ENCODE results near the gene NALCN. TPM values are rescaled to one million over a fixed set of nuclear protein-coding genes. Genes with fewer than 3 reads are reported as not detected.

NALCN gene
- polyA plus RNA-seq, 3 donors = not detected

DNA sequence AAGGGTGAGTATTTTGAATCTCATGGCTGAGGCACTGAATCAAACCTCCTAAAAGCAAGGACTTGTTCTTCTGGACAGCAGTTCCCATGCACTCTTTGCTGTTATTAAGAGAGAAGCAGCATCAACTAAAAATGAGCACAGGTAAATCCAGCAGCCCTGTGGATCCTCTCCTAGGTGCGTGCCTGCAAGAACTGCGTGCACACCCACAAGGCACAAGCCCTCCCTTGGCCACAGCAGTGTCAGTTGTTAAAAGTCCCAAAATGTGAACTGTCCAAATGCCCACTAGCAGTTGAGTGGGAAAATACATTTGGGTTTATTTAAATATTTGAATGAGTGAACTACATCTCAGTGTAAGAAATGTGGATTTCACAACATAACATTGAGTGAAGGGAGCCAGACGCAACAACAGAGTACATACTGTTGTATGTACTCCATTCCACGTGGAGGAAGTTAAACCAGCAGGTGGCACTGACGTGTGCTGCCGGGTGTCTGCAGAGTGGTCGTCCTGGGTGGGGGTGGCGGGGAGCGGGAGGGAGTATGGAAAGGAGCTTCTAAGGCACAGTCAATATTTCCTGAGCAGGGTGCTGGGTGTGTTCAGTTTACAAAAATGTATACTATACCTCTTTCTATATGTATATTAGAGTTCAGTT lies 266.4 kb downstream of the NALCN start:
- H3K4me1 ChIP-seq (ENCODE audit: control insufficient read depth in 1 of 2, insufficient read depth in 2 of 2, low read length in 2 of 2) = no peaks in the 10 kb centered on the region
- H3K79me2 ChIP-seq (ENCODE audit: insufficient read depth, low read length) = no peaks in the 10 kb centered on the region
- no peaks in the 10 kb centered on the region for H3K4me1 Mint-ChIP-seq
- H3K36me3 Mint-ChIP-seq = no peaks in the 10 kb centered on the region
- H3K9ac ChIP-seq (ENCODE audit: insufficient read depth, low read length, poor library complexity, severe bottlenecking) = no peak overlapping the region
- WGBS (ENCODE audit: insufficient coverage) = 83% methylated on average over 3 of the region's 9 CpGs
- no peaks in the 10 kb centered on the region for H3K9me3 Mint-ChIP-seq
- H3K27me3 Mint-ChIP-seq (ENCODE audit: low read depth in 3 of 3) = peaks cover 3 to 7% (median 4%) of the 10 kb centered on the region in 3 donors
- H3K27ac Mint-ChIP-seq = no peak overlapping the region
- no peaks in the 10 kb centered on the region for H4K20me1 ChIP-seq (ENCODE audit: insufficient read depth, low read length)
- H3K4me3 Mint-ChIP-seq = no peak overlapping the region
- TF ChIP-seq, protein P1, sequence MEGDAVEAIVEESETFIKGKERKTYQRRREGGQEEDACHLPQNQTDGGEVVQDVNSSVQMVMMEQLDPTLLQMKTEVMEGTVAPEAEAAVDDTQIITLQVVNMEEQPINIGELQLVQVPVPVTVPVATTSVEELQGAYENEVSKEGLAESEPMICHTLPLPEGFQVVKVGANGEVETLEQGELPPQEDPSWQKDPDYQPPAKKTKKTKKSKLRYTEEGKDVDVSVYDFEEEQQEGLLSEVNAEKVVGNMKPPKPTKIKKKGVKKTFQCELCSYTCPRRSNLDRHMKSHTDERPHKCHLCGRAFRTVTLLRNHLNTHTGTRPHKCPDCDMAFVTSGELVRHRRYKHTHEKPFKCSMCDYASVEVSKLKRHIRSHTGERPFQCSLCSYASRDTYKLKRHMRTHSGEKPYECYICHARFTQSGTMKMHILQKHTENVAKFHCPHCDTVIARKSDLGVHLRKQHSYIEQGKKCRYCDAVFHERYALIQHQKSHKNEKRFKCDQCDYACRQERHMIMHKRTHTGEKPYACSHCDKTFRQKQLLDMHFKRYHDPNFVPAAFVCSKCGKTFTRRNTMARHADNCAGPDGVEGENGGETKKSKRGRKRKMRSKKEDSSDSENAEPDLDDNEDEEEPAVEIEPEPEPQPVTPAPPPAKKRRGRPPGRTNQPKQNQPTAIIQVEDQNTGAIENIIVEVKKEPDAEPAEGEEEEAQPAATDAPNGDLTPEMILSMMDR (IDR thresholded peaks at IDR 0.05) = no peak
- no peak for DNase-seq
- no peak overlapping the region for H3K4me2 ChIP-seq (replicated peaks; ENCODE audit: extremely low read depth, low read length, poor library complexity, severe bottlenecking)
- H3K9me3 ChIP-seq (replicated peaks in 1 of 2; ENCODE audit: control insufficient read depth in 1 of 2, insufficient read depth in 1 of 2, low read length in 2 of 2) = no peaks in the 10 kb centered on the region
- H2AFZ ChIP-seq (ENCODE audit: insufficient read depth, low read depth, low read length, poor library complexity, severe bottlenecking) = no peak overlapping the region
- H3K4me3 ChIP-seq (replicated peaks in 1 of 3; ENCODE audit: low read depth in 2 of 3, low read length in 3 of 3) = no peak overlapping the region
- H3K27ac ChIP-seq (ENCODE audit: low read depth in 1 of 2, low read length in 2 of 2) = no peak overlapping the region
- H3K36me3 ChIP-seq (replicated peaks in 1 of 2; ENCODE audit: control insufficient read depth in 1 of 2, insufficient read depth in 2 of 2, low read length in 2 of 2) = no peaks in the 10 kb centered on the region
- H3K27me3 ChIP-seq (ENCODE audit: control insufficient read depth in 2 of 2, insufficient read depth in 2 of 2, low read length in 2 of 2) = peaks cover 0 to 3% of the 10 kb centered on the region in 2 donors
- intact Hi-C loops (cut with micrococcal nuclease) = no loop called here

DNA sequence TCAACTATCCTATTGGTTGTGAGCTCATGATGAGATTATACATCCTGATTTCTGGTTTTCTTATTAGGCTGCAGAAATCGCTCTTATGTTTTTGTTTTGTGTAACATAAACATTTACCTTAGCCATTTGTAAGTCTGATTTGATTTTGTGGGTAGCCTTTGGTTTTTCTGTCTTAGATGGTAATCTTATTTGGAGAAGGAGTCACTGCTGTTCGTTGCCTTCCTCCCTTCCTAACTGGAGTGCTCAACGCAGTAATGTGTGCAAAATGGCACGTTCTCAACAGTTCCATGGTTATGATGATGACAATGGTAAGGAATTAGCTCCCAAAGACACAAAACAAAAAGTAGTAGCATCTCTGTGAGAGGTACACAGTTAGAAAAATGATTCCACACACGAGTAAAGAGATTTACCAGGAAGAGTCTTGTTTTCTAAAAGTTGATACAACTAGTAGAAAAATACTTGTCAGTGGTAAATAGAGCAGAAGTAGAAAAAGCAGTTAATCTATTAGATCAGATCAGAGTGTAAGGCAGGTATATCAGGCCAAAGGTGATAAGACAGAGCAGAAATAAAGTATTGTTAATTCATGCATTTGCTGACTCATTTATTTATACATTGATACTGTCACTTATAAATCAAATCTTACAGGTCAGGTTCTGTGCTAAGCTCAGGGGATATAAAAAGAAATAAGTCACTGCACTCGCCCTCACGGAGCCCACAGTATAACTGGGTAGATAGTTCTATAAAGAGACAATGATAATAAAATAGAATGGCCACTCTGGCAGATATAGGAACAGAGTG lies 270.0 kb downstream of the NALCN start:
- H3K4me3 ChIP-seq (replicated peaks in 1 of 3; ENCODE audit: low read depth in 2 of 3, low read length in 3 of 3) = no peak overlapping the region
- no CpG with 5 or more reads among the region's 7 CpGs for WGBS (ENCODE audit: insufficient coverage)
- no peak overlapping the region for H3K4me2 ChIP-seq (replicated peaks; ENCODE audit: extremely low read depth, low read length, poor library complexity, severe bottlenecking)
- H3K27ac Mint-ChIP-seq = no peak overlapping the region
- H3K27me3 ChIP-seq (ENCODE audit: control insufficient read depth in 2 of 2, insufficient read depth in 2 of 2, low read length in 2 of 2) = no peaks in the 10 kb centered on the region
- H3K36me3 ChIP-seq (replicated peaks in 1 of 2; ENCODE audit: control insufficient read depth in 1 of 2, insufficient read depth in 2 of 2, low read length in 2 of 2) = no peaks in the 10 kb centered on the region
- no peak overlapping the region for H3K27ac ChIP-seq (ENCODE audit: low read depth in 1 of 2, low read length in 2 of 2)
- no peak overlapping the region for H2AFZ ChIP-seq (ENCODE audit: insufficient read depth, low read depth, low read length, poor library complexity, severe bottlenecking)
- H3K4me1 ChIP-seq (ENCODE audit: control insufficient read depth in 1 of 2, insufficient read depth in 2 of 2, low read length in 2 of 2) = no peaks in the 10 kb centered on the region
- TF ChIP-seq, protein P1 (IDR thresholded peaks at IDR 0.05) = no peak
- H3K27me3 Mint-ChIP-seq (ENCODE audit: low read depth in 3 of 3) = peaks cover 2 to 6% (median 6%) of the 10 kb centered on the region in 3 donors
- no peaks in the 10 kb centered on the region for H3K36me3 Mint-ChIP-seq
- DNase-seq = no peak
- no peaks in the 10 kb centered on the region for H3K79me2 ChIP-seq (ENCODE audit: insufficient read depth, low read length)
- no peaks in the 10 kb centered on the region for H3K9me3 Mint-ChIP-seq
- H3K9ac ChIP-seq (ENCODE audit: insufficient read depth, low read length, poor library complexity, severe bottlenecking) = no peak overlapping the region
- intact Hi-C loops (cut with micrococcal nuclease) = no loop called here
- no peaks in the 10 kb centered on the region for H3K9me3 ChIP-seq (replicated peaks in 1 of 2; ENCODE audit: control insufficient read depth in 1 of 2, insufficient read depth in 1 of 2, low read length in 2 of 2)
- H4K20me1 ChIP-seq (ENCODE audit: insufficient read depth, low read length) = no peaks in the 10 kb centered on the region
- H3K4me1 Mint-ChIP-seq = no peaks in the 10 kb centered on the region
- no peak overlapping the region for H3K4me3 Mint-ChIP-seq

Measured in CD14-positive monocyte (primary cell).